GM12872 (cell line): ENCODE results near the gene PTPRJ.

Experiments
- CTCF ChIP-seq: IDR thresholded peaks from 3 replicates; pipeline ENCODE4 v1.5.1; 2011; ENCODE audit warnings: low read depth, mild to moderate bottlenecking, low read length, moderate library complexity; ENCODE audit not compliant: insufficient read depth

Gene PTPRJ

GRCh38 chr11:48063424-48063978 is 83.1 kb downstream of the PTPRJ start:
- no peak for TF ChIP-seq CTCF

GRCh38 chr11:48064306-48064705 is 83.9 kb downstream of the PTPRJ start:
- no peak for TF ChIP-seq CTCF

GRCh38 chr11:48066881-48067800 is 86.8 kb downstream of the PTPRJ start:
- TF ChIP-seq CTCF: no peak

- no peak for TF ChIP-seq CTCF
Measured at GRCh38 chr11:48073031-48073861, 92.9 kb downstream of the PTPRJ start.

- no peak for TF ChIP-seq CTCF
Measured at GRCh38 chr11:48074425-48075181, 94.2 kb downstream of the PTPRJ start.

GRCh38 chr11:48075637-48076036 is 95.3 kb downstream of the PTPRJ start:
- no peak for TF ChIP-seq CTCF
